Right renal cortex interstitium (tissue), 3 donors: ENCODE data around the gene TTC4. TPM values are rescaled to one million over a fixed set of nuclear protein-coding genes. Genes with fewer than 3 reads are reported as not detected.
A peak's percentile ranks its signal among the peaks of the same experiment; 100 is the strongest.

Experiments
- DNase-seq, 3 donors: peaks; one replicate each; pipeline ENCODE4 v3.0.0-alpha.2; 2013; ENCODE audit warnings: low read depth in 3 of 3, low spot score in 2 of 3
- polyA plus RNA-seq, 3 donors: library from polyadenylated mRNA; unstranded; fragments of 120-200 nt; gene quantifications; one replicate each; pipeline ENCODE4 v1.2.1, GENCODE V29; 2013; ENCODE audit not compliant: insufficient read length in 3 of 3

Gene TTC4, protein sequence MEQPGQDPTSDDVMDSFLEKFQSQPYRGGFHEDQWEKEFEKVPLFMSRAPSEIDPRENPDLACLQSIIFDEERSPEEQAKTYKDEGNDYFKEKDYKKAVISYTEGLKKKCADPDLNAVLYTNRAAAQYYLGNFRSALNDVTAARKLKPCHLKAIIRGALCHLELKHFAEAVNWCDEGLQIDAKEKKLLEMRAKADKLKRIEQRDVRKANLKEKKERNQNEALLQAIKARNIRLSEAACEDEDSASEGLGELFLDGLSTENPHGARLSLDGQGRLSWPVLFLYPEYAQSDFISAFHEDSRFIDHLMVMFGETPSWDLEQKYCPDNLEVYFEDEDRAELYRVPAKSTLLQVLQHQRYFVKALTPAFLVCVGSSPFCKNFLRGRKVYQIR
- 10 to 100 TPM; 33.8 to 35.6 (median 34.6) TPM for polyA plus RNA-seq

DNA sequence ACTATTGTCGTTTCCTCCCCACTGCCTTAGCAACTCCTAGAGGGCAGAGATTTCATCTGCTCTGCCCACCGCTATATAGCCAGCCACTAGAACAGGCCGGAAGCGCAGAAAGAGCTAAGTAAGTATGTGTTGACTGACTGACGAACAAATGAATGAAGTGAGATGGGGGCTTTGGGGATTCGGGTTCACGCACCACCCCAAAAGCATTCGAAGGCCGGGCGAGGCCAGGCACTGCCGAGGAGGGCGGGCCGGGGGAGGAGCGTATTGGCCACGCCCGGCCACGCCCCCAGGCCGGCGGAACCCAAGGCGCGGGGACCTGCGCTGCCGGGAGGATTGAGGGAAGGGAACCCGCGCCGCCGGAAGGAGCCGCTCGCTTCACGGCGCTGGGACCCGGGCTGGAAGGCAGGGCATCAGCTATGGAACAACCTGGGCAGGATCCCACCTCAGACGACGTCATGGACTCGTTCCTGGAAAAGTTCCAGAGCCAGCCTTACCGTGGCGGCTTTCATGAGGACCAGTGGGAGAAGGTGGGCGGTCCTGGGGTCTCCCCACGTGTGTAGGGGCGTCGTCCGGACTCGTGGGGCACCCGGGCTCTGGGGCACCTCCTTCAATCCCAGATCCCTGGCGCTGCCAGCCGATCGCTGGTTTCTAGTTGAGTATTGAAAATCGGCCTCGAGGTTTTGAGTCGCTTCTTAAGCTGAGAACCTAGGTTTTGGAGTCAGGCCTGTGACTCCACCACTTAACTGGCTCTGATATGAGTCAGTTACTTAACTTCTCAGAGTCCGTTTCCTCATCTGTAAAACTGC, at the start of gene TTC4:
Gene TTC4 (plus strand): TSS at position 369 of the 806 bp plus-strand sequence. CDS start 48 bp downstream, at position 417.
- DNase-seq = peak; percentile 61 to 74 (median 68)

DNA sequence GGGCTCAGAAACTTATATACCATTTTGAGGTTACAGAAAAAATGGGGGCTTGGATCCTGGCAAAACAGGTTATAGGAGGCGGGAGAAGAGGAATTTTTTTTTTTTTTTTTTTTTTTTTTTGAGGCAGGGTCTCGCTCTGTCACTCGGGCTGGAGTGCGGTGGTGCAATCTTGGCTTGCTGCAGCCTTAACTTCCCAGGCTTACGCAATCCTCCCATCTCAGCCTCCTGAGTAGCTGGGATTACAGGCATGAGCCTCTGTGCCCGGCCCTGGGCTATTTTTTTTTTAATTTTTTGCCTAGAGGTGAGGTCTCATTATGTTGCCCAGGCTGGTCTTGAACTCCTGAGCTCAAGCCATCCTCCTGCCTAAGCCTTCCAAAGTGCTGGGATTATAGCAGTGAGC, 49.3 kb upstream of the TTC4 start:
- DNase-seq = no peak

DNA sequence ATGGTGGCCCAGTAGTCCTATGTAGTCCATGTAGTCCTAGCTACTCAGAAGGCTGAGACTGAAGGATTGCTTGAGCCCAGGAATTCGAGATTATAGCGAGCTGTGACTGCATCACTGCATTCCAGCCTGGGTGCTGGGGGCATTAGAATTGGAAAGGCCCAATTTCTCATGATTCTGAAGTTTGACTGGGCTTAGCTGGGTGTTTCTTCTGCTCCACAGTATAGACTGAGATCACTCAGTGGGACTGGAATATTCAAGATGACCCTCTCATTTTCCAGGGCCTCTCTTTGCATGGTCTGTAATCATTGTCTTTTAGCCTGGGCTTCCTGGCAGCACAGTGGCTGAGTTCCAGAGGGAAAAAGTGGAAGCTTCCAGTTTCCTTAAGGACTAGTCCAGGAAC, 47.9 kb upstream of the TTC4 start:
- DNase-seq = no peak

DNA sequence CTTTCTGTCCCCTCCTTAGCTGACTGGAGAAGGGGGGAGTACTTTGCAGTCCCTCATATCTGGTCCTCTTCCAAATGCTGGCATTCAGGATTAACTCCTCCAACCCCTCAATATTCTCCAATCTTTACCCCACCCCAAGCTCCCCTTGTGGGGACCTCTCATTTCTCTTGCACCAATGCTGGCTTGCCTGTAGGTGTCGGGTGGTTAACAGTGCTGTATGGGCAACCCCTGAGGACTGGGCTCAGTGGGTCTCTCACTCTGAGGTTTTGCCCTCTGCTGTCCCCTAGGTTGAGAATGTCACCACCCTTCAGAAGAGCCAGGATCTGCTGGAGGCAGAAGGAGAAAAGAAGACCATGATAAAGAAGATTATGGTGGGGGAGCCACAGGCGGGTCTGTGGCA, 47.1 kb upstream of the TTC4 start:
- no peak for DNase-seq

DNA sequence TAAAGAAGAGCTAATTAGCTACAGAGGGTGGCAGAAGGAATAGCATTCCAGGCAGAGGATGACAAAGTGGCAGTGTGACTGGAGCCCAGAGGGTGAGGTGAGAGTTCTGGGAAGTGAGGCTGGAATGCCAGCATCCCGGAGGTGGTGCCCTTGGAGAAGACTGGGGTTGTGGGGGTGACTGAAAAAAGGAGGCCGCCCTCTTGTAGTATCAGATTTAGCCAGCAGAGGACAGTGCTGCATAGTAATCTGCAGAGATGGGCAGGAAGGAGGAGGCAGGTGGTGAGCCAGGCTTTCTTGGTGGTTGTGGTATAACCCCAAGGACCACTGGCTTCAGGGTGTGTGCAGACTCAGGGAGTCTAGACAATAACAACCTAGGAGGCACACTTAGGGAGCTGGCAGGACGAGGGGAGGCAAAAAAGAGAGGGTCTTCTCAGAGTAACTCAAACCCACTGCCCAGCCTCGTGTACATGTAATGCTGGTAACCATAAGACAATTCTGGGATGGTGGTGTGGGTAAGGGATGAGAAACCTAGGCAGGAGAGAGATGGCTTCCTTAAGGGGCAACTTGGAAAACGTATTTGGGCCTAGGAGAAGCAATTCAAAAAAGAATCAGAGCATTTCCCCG, 43.6 kb upstream of the TTC4 start:
- DNase-seq = no peak

DNA sequence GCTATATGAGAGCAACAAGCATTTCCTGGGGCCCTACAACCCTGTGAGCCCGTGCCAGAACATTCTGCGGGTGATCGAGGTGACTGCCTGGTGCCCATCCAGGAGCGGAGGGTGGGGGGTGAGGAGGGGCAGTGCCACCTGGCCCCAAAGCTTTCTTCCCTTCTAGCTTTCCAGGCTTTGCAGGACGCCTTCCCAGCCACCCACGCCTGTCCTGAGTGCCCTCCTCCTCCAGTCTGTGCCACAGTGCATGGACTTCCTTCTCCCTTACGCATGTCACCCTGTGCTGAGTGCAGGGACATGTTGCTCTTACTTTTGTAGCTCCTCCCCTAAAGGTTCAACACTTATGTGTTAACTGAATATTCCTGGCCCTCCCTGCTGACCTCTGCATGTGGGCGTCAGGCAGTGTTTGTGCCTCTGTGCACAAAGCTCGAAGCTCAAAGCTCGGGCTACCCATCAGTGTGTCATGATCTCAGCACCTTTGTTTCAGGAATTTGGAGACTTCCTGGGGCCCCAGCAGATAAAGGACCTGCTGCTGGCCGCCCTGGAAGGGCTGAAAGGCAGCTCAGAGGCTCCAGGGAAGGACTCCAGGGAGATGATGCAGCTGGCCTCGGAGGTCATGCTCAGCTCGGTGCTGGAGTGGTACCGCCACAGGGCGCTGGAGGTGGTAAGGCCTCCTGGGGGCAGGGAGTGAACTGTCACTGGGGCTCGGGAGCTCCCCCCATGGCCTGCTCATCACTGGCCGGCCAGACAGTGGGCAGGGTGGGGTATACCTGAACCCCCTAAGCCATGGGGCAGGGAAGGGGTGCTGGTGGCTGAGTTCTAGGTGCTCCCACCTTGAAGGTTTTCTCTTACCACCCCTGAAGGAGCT, 36.7 kb upstream of the TTC4 start:
- no peak for DNase-seq

DNA sequence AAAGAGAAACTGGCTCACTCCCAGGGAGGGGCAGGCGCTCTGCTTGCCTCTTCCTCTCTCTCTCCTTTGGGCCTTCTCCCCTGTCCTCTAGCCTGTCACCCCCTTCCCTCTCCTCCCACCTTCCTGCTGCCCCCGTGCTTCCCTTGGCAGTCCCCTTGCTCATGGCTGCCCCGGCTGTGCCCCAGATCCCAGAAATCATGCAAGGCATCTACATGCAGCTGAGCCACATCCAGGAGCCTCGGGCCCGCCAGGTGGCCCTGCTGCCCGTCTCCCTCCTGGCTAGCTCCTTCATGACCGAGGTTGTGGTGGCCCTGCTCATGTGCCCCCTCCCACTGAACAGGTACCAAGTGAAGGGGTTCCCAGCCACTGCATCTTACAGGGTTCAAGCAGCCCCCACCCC, 36.0 kb upstream of the TTC4 start:
- no peak for DNase-seq

DNA sequence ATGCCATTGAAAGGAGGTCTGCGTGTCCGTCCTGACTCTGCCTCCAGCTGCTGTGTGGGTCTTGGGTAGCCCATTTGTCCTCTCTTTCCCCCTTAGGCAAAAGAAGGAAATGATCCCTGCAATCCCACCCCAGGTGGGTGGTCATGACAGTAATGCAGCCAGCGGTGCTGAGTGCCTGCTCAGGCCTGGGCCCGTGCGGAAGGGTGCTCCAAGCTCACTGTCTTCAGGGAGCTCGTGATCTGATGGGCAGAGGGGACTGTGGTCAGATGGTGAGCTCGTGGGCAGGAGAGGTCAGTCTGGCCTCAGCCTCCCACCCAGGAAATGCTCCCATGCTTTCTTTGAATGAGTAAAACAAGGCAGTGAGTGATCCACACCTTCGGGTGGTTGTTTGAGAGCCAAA, 35.3 kb upstream of the TTC4 start:
- DNase-seq = no peak

DNA sequence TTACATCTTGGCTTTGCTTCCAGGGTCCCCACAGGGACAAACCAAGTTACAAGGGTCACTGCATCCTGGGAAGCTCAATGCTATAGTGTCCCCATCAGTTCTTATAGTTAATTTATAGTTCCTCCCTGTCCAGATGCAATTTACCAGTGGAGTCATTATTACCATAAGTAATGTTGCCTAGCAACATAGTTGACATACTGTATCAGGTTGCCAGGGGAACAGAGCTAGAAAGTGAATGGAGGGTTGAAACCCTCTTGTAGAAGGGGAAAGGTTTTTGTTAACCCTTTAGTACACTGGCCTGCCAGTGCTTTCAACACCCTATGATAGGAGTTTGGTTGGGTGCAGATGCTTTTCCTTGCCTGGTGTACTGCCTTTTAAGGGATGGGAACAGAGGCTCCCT, 34.3 kb upstream of the TTC4 start:
- peak; percentile 14 to 26 (median 25) for DNase-seq

DNA sequence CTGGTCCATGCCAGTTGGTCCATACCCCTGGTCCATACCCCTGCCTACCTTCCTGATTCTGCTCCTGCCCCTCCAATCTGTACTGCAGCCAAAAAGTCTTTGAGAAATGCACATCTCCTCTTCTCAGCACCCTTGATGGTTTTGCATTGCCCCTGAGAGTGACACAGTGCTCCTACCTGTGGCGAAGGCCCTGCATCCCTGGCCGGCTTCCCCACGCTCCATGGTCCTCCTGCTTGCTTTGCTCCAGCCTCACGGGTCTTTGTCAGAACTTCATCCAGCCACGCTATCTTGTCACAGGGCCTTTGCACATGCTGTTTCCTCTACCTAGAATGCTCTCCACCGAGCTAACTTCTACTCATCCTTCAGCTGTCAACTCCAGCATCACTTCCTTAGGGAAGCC, 32.2 kb upstream of the TTC4 start:
- DNase-seq = no peak

DNA sequence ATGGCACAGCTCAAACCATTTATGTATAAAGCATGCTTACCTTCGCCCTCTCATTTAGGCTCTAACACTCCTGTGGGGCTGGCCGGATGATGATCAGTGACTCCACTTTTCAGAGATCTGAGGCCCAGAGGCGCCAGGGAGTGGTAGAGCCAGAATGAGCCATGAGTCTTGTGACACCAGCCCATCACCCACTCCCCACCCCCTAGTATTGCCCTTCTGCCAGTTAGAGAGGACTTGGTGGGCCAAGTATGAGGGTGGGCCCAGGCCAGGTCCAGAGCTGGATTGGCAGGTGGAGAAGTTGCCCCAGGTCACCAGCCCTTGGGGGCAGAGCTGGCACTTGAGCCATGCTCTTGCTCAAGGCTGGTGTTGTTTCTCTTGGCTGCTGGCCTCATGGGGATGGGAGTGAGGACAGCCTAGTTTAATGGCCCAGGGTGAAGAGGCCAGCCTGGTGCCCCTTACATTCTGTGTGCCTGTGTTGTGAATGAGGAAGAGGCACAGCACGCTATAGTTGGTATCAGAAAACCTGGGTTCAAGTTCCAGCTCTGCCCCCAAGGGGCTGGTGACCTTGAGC, 30.2 kb upstream of the TTC4 start:
- no peak for DNase-seq

DNA sequence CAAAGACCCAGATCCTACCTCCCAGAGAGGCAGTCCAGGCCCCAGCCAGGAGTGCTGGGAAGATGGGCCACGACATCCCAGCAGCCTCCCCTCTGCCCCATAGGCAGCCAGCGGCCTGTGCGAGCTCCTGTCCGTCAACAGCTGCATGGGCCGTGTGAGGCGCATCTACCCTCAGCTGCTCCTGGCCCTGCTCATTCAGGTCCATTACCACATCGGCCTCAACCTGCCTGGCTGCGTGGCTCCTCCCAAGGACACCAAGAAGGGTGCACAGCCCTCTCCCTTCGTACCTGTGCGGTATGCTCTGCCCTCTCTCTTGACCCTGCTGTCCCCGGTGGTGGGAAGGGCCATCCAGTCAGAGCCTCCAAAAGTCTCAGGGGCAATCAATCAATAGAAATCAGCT, 29.5 kb upstream of the TTC4 start:
- DNase-seq = no peak

DNA sequence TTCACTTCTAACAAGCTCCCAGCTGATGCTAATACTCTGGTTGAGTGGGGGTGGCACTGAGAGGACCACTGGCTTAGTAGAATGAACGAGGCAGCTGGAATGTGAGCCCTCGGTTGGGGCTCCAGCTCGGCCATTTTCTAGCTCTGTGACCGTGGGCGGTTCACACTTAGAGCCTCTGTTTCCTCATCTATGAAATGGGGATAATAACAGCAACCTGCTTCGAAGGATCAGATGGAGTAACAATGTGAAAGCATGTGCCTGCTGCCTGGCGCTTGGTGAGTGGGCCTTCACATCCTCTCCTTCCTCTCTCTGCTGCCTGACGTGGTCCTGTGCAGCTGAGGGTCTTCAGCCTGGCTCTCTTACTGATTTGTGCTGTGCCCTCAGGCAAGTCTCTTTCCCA, 20.9 kb upstream of the TTC4 start:
- no peak for DNase-seq

DNA sequence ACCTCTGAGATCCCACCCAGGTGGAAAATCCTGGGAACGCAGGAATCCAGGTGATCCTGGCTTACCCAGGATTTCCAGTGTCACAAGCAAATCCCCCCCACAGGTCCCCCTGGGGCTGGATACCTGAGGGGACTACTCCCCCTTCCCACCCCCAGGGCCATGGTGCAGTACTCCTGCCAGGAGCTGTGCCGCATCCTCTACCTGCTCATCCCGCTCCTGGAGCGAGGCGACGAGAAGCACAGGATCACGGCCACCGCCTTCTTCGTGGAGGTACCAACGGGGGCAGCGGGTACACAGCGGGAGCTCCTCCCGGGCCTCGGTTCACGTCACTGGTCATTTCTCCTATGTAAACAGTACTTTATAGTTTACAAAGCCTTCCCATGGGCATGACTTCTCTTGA, 20.4 kb upstream of the TTC4 start:
- no peak for DNase-seq

DNA sequence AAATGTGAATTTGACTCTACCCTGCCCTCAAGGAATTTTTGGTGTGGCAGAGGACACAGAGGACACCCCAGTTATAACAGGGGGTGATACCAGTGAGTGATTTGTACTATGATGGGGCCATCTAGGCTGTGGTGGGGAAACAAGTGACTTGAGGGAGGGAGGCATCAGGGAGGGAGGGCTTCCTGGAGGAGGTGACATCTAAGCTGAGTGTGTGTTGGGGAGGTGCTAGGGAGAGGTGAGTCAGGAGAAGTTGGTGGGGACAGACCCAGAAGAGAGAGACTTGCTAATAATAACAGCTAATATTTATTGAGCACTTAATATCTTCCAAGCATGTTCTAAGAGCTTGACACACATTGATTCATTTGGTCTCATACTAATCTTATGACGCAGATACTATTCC, 19.9 kb upstream of the TTC4 start:
- no peak for DNase-seq

DNA sequence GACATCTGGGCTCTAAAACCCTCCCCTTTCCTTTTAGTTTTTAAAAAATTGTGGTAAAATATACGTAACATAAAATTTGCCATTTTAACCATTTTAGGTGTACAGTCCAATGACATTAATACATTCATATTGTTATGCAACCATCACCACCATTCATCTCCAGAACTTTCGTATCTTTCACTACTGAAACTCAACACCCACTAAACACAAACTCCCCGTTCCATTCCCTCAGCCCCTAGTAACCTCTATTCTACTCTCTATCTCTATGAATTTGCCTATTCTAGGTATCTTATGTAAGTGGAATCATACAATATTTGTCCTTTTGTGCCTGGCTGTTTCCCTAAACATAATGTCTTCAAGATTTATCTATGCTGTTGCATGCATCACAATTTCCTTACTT, 19.4 kb upstream of the TTC4 start:
- no peak for DNase-seq

DNA sequence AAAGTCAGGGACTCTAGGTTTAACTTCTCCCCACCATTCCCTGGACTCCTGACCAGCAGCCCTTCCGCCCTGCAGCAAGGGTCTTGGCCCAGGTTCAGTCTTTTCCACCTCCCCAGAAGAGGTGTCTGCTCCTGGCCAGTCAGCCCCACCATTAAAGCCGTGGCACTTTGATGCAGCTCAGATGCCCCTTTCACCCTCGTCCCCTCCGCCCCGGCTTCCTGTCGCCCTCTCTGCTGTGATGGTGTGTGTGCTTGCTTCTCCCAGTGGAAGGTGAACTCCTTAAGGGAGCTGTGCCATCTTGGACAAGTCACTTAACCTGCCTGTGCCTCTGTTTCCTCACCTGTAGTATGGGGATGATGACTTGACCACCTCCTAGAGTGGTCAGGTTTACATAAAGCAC, 17.8 kb upstream of the TTC4 start:
- no peak for DNase-seq

DNA sequence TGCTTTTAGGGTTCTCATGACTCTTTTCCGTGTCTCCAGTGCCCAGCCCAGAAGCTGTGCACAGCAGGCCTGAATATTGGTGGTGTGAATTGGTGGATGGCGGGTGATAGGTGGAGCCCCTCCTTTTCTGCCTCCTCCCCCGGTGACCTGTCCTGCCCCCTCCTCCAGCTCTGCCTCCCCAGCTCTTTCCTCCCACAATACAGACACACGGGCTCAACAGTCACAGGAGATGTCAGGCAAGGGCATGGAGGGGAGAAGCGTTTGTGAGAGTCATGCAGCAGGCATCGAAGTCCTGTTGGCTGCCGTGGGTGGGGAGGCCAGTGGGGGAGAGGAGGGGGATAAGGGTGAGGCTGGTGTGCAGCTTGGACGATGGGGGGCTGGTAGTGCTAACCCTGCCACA, 17.3 kb upstream of the TTC4 start:
- DNase-seq = no peak

DNA sequence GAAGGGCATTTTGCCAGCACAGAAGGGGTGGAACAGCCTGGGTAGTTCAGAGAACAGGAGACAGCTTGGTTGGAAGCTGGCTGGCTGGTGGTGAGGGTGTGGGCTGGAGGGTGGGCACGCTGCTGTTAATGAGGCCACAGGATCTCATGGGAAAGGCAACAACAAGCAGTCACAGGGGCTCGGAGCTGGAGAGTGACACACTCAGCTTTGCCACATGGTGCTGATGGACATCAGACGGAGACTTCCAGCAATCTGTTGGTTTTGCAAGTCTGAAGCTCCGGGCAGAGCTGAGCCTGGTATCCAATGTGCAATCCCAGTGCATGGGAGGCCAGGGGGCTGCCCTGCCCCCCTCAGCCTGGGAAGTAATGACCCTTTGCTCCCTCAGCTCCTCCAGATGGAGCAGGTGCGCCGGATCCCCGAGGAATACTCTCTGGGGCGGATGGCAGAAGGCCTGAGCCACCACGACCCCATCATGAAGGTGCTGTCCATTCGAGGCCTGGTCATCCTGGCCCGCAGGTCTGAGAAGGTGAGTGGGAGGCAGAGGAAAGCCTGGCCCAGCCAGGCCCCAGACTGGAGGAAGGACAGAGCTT, 15.6 kb upstream of the TTC4 start:
- DNase-seq = no peak

DNA sequence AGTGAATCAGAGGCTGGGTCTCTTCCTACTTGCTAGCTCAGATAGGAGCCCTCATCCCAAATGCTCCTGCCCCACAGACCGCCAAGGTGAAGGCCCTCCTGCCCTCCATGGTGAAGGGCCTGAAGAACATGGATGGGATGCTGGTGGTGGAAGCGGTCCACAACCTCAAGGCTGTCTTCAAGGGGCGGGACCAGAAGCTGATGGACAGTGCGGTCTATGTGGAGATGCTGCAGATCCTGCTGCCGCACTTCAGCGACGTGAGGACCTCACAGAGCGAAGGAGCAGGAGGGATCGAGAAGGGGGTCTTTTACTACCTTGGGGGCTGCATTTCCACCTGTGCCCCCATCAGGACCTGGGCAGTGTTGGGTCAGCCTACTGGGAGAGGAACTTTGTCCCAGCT, 14.6 kb upstream of the TTC4 start:
- DNase-seq = no peak
